Osteocyte (in vitro differentiated cells): ENCODE data around the gene STARD10. TPM values are rescaled to one million over a fixed set of nuclear protein-coding genes. Genes with fewer than 3 reads are reported as not detected.

Experiments
- DNase-seq: peaks from one replicate; pipeline ENCODE4 v3.0.0; 2021; ENCODE audit warnings: mixed read lengths; ENCODE audit not compliant: unreplicated experiment; ENCODE audit errors: extremely low spot score
- H3K27ac Mint-ChIP-seq: one replicate; pipeline ENCODE4 v1.8.0; 2021; ENCODE audit warnings: mild to moderate bottlenecking, mixed read lengths; ENCODE audit not compliant: unreplicated experiment
- H3K27me3 Mint-ChIP-seq: one replicate; pipeline ENCODE4 v1.8.0; 2021; ENCODE audit warnings: mixed read lengths; ENCODE audit not compliant: unreplicated experiment
- H3K36me3 Mint-ChIP-seq: one replicate; pipeline ENCODE4 v1.8.0; 2021; ENCODE audit warnings: mixed read lengths; ENCODE audit not compliant: unreplicated experiment
- H3K4me1 Mint-ChIP-seq: one replicate; pipeline ENCODE4 v1.8.0; 2021; ENCODE audit warnings: mixed read lengths; ENCODE audit not compliant: unreplicated experiment
- H3K4me3 Mint-ChIP-seq: one replicate; pipeline ENCODE4 v1.8.0; 2021; ENCODE audit warnings: mild to moderate bottlenecking, moderate library complexity, mixed read lengths; ENCODE audit not compliant: unreplicated experiment
- H3K9me3 Mint-ChIP-seq: one replicate; pipeline ENCODE4 v1.8.0; 2021; ENCODE audit warnings: mixed read lengths; ENCODE audit not compliant: unreplicated experiment
- total RNA-seq: library from RNA; stranded (reverse); gene quantifications from 2 replicates; pipeline ENCODE4 v1.2.1, GENCODE V29; 2021
- TF ChIP-seq, protein P1 (sequence below): fragments of 200-600 bp; sonication (generic); IDR thresholded peaks from 2 replicates; pipeline ENCODE4 v1.5.0; 2021; ENCODE audit warnings: antibody characterized with exemption, mild to moderate bottlenecking, moderate library complexity

The STARD10 gene
- total RNA-seq, 1 donor from 2014 or later: 27.7 TPM

DNA sequence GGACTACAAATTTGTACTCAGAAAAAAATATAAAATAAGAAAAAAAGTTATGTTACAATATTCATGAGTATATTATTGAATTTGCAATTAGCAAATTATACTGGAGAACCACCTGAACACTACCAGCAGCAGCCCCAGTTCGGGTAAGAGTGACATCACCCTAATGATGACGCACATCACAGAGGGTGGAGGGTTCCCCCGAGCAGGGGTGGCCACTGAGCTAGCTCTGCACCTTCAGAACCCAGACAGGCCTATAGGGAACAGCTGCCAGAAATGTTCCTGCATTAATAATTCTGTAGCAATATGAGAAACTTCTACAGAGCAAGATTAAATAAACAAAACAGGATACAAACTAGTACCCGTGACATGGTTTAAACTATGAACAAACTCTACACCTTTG, 24.2 kb downstream of the STARD10 start:
- peaks cover 39% of the 10 kb centered on the region for H3K4me1 Mint-ChIP-seq
- H3K27ac Mint-ChIP-seq: no peak overlapping the region

DNA sequence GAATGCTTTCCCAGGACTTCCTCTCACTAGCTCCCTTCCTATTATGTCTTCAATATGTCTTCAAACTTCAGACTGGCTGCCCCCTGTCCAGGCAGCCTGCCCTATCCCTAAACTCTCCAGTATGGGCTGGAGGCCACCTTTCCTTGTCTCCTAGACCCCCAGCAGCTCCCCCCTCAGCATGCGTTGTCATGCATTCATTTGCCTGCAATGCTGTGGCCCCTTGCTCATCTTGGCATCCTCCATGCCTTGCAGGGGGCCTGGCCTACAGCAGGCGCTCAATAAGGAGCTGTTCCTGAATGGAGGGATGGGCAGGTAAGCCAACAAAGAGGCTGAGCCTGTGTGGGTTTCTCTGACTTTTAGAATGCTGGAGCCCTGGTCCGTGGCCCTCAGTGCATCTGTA, 25.3 kb downstream of the STARD10 start:
- Mint-ChIP-seq H3K36me3 (no peaks in the 10 kb centered on the region), H3K27me3 (no peaks in the 10 kb centered on the region), H3K27ac (no peak overlapping the region), H3K9me3 (no peaks in the 10 kb centered on the region), H3K4me1 (peaks cover 33% of the 10 kb centered on the region), H3K4me3 (no peak overlapping the region)
- DNase-seq: no peak
- TF ChIP-seq, protein P1, sequence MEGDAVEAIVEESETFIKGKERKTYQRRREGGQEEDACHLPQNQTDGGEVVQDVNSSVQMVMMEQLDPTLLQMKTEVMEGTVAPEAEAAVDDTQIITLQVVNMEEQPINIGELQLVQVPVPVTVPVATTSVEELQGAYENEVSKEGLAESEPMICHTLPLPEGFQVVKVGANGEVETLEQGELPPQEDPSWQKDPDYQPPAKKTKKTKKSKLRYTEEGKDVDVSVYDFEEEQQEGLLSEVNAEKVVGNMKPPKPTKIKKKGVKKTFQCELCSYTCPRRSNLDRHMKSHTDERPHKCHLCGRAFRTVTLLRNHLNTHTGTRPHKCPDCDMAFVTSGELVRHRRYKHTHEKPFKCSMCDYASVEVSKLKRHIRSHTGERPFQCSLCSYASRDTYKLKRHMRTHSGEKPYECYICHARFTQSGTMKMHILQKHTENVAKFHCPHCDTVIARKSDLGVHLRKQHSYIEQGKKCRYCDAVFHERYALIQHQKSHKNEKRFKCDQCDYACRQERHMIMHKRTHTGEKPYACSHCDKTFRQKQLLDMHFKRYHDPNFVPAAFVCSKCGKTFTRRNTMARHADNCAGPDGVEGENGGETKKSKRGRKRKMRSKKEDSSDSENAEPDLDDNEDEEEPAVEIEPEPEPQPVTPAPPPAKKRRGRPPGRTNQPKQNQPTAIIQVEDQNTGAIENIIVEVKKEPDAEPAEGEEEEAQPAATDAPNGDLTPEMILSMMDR: no peak

More for the DNA sequence above, 24.2 kb downstream of the STARD10 start:
- TF ChIP-seq, protein P1: no peak
- no peak for DNase-seq
- no peaks in the 10 kb centered on the region for H3K9me3 Mint-ChIP-seq
- H3K4me3 Mint-ChIP-seq: no peak overlapping the region
- H3K36me3 Mint-ChIP-seq: no peaks in the 10 kb centered on the region
- no peaks in the 10 kb centered on the region for H3K27me3 Mint-ChIP-seq

DNA sequence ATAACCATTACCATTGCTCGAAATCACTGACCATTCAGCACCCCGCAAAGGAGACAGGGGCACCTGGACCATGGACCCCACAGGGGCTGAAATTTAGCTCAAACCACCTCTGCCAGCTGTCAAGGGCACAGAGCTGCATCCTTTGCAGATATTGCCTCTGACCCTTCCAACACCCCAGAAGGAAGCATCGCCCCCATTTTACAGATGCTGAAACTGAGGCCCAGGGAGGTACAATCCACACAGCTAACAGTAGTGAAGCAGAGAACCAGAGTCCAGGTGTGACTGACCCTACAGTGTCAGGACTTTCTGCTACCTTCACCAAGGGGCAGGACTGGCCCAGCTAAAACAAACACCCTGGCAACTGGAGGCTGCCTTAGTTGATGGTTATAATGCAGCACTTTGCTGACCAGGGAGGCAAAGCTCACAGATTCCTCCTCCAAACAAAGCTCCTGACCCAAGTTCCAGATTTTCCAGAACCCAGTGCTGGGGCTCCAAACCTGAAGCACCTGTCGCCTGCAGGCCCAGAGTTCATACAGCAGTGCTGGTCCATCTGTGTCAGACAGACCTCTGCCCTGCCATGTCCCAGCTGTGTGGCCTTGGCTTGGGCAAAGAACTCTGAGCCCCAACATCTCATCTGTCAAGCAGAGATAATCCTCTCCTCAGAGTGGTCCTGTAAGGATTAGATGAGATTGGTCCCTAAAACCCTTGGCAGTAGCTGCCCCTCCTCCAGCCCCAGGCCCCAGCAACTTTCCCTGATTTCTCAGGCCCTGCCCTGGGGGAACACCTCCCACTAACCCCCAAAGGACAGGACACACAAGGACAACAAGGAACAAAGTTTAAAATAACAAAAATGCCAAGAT, 26.4 kb downstream of the STARD10 start:
- H3K4me3 Mint-ChIP-seq: no peak overlapping the region
- no peaks in the 10 kb centered on the region for H3K9me3 Mint-ChIP-seq
- TF ChIP-seq, protein P1: no peak
- peaks cover 22% of the 10 kb centered on the region for H3K4me1 Mint-ChIP-seq
- no peaks in the 10 kb centered on the region for H3K36me3 Mint-ChIP-seq
- no peak overlapping the region for H3K27ac Mint-ChIP-seq
- H3K27me3 Mint-ChIP-seq: no peaks in the 10 kb centered on the region
- no peak for DNase-seq

DNA sequence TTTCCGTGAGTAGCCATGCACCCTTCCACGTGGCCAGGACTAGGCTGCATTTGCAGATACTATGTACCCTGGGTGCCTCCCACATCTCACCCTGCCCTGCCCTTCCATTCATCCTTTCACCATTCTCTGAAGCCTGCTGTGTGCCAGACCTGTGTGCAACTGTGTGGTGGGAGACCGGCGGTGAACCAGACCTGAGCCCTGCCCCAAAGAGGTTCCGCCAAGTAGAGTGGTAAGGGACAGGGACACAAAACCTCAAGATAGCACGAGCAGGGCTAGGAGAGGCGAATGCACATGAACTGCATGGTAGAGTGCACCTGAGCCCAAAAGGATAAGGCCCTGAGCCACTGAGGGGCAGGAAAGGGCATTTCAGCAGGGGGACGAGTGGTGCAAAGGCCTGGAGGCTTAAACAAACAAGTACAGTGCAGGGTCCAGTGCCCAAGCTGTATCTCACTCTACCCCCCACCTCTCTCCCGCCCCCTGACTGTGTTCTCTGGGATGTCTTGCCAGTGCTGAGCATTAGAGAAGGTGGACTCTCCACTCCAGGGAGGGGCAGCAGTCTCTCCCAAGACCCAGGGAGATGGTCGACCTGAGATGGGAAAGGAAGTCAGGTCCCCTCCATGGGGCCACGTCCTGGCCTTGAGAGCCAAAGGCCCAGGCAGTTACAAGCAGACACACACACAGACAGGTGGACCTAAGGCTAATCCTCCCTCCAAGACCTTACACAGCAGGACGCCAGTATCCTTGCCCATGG, 27.5 kb downstream of the STARD10 start:
- TF ChIP-seq, protein P1: no peak
- Mint-ChIP-seq H3K9me3 (no peaks in the 10 kb centered on the region), H3K4me1 (peaks cover 14% of the 10 kb centered on the region), H3K27ac (no peak overlapping the region), H3K36me3 (no peaks in the 10 kb centered on the region), H3K4me3 (no peak overlapping the region), H3K27me3 (no peaks in the 10 kb centered on the region)
- DNase-seq: no peak

DNA sequence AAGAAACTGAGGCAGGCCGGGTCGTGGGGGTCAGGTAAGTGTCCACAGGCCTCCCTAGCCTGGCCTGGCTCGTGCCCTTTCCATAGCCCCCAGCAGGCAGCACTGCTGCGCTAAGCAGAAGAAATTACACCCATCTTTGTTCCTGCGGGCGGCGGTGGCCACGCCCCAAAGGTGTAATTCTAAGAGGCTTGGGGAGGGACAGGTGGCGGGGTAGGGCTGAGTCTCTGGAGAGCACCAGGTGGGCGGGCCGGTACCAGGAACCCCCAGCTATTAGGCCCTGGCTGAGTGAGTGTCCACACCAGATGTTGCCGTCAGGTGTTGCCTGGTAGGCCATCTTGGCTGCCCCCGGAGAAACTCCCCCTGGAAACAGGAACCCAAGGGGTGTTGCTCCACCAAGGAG, 29.3 kb downstream of the STARD10 start:
- Mint-ChIP-seq H3K4me1 (peaks cover 18% of the 10 kb centered on the region), H3K4me3 (no peak overlapping the region), H3K9me3 (peaks cover 3% of the 10 kb centered on the region), H3K36me3 (peaks cover 2% of the 10 kb centered on the region), H3K27ac (no peak overlapping the region), H3K27me3 (no peaks in the 10 kb centered on the region)
- DNase-seq: no peak
- TF ChIP-seq, protein P1: no peak
